ENCODE results near the gene MRC2. TPM values are rescaled to one million over a fixed set of nuclear protein-coding genes. Genes with fewer than 3 reads are reported as not detected.

The MRC2 gene
- total RNA-seq, 1 donor from 2014 or later = 72.3 TPM

DNA sequence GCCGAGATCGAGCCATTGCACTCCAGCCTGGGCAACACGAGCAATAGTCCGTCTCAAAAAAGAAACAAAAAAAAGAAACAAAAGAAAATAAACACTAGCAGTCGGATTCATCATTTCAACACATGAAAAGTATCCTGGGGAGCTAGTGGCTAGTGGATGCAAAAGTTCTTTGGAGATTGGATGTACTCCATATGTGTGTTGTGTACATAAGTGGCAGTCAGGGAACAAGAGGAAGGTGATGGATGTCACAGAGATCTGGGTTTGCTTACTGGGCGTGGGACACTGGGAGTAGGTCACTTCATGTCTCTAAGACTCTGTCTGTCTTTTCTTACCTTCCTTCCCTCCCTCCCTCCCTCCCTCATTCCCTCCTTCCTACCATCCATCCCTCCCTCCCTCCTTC lies 35.4 kb downstream of the MRC2 start:
- no peak for DNase-seq (ENCODE audit: low read depth, low spot score)

DNA sequence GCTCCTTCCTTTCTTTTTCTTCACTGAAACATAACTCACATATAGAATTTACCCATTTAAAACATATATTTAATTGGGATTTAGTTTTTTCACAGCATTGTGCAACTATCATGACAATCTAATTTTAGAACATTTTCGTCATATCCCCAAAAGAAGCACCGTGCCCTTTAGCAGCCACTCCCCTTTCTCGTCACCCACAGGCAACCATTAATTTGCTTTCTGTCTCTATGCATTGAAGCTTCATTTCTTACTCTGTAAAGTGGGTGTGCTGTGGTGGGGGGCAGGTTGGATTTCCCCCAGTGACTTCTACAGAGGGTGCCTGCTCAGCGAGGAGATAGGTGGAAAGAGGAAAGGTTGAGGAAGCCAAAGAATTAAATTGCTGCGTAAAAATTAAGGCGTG lies 35.8 kb downstream of the MRC2 start:
- DNase-seq (ENCODE audit: low read depth, low spot score) = no peak

DNA sequence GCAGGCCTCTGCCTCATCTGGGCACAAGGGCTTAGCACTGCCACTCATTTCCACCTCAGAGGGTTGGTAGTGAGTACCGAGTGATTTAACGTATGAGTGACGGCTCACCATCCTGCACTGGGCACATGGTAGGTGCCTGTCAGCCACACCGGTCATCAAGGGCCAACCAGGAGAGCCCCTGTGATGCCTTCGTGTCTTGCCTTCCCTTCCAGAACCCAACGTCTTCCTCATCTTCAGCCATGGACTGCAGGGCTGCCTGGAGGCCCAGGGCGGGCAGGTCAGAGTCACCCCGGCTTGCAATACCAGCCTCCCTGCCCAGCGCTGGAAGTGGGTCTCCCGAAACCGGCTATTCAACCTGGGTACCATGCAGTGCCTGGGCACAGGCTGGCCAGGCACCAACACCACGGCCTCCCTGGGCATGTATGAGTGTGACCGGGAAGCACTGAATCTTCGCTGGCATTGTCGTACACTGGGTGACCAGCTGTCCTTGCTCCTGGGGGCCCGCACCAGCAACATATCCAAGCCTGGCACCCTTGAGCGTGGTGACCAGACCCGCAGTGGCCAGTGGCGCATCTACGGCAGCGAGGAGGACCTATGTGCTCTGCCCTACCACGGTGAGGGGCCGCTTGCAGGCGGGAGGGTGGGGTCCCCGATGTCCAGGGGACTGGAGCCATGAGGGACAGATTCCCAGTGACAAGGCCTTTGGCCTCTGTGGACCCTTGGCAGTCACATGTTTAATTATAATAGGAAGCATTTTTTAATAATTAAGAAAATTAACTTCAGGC lies 37.1 kb downstream of the MRC2 start:
- DNase-seq (ENCODE audit: low read depth, low spot score) = no peak

DNA sequence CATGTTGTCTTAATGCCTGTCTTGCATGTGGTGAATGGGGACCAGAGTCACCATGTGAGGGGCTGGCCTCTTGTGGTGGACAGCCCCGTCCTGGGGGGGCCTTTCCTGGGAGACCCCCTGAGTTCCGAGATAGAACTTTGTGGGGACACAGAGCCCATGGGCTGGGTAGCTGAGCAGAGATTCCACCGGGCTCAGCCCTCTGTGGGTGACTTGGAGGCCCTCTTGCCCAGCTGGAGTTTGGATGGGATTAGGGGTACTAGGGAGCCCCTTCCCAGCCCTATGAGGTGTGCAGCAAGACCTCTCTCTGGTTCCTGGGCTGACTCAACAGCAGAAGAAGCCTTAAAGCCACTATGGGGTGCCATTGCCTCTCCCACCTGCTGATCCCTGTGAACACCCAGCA lies 38.1 kb downstream of the MRC2 start:
- no peak for DNase-seq (ENCODE audit: low read depth, low spot score)

DNA sequence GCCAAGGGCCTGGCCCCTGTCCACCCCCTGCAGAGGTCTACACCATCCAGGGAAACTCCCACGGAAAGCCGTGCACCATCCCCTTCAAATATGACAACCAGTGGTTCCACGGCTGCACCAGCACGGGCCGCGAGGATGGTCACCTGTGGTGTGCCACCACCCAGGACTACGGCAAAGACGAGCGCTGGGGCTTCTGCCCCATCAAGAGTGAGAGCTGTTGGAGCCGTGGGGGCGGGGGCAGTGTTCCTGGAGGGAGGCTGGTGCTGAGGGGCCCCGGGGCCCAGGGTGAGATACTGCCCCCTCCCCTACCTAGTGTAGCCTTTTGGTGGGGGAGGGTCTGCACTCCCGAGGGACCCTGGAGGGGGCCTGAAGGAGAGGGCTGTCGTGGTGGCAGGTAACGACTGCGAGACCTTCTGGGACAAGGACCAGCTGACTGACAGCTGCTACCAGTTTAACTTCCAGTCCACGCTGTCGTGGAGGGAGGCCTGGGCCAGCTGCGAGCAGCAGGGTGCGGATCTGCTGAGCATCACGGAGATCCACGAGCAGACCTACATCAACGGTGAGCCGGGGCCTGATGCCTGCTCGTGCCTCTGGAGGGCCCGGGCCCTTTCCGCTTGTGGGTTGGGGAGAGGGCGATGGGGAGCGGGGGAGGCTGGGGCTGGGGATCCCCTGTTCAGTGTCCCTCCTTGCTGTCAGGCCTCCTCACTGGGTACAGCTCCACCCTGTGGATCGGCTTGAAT lies 38.8 kb downstream of the MRC2 start:
- DNase-seq (ENCODE audit: low read depth, low spot score) = no peak

DNA sequence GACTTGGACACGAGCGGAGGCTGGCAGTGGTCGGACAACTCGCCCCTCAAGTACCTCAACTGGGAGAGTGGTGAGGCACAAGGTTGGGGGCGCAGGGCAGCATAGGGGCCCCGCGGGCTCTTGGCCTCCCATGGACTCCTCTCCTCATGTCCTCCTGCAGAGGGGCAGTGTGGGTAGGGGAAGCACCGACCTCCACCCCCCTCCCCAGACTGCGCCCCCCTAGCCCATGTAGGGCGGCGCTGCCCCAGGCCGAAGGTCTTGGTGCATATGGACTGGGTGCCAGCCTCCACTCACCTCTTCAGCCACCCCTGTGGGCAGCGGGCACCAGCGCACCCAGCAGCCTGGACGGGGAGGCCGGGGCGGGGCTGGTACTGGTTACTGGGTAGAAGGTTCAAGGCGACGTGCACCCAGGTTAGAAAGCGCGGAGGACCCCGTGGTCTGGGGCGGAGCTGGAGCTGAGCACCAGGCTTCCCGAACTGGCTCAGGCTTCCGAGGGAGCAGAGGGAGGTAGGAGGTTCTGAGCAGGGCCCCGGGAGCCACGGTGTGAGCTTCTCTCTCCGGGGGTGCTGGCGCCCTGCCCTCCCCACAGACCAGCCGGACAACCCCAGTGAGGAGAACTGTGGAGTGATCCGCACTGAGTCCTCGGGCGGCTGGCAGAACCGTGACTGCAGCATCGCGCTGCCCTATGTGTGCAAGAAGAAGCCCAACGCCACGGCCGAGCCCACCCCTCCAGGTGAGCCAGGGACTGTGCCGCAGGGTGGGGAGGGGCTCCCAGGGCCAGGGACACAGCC lies 39.5 kb downstream of the MRC2 start:
- DNase-seq (ENCODE audit: low read depth, low spot score) = no peak

DNA sequence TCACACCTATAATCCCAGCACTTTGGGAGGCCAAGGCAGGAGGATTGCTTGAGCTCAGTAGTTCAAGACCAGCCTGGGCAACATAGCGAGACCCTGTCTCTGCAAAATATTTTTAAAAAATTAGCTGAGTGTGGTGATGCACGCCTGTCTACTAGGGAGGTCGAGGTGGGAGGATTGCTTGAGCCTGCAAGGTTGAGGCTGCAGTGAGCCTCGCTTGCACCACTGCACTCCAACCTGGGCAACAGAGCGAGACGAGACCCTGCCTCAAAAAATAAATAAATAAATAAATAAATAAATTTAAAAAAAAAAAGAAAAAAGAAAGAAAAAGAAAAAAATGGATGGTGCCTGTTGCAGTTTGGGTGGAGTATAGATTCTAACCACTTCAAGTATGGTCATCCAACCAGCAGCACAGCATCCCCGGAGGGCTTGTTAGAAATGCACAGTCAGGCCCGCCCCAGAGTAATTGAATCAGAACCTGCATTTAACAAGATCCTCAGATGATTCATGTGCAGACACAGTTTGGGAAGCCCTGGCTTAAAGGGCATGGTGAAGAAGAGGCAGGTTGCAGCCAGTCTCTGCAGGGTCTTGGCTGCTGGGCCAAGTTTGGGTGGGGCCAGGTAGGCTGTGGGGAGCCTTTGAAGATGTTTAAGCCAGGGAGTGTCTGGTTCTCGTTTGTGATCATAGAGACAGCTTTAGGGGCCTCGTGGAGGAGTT lies 40.8 kb downstream of the MRC2 start:
- no peak for DNase-seq (ENCODE audit: low read depth, low spot score)

DNA sequence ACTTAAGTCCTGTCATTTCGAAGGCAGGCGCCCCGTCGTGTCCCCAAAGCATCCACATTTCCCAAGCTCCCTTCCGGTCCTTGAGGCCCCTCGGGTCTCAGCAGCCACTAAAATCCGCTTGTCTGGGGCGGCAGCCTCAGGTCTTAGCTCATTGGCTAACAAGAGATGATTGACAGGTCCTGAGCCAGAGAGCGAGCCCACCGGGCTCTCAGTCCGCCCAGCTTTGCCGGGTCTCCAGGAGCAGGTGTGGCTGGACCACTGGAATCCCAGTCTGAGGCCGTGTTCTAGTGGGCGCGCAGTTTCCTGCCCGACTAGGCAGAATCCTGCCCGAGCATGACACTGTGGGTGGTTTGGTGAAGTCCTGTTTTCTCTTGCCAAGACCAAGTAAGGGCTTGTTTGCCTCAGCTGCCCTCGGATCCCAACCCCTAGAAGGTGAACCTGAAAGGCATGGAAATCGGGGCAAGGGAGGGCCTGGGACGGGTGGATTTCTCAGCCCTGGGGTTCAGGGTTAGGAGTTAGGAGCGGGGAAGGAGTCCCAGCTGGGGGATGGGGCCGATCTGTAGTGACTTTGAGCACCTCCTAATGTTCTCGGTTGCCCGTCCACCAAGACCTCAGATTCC lies 42.8 kb downstream of the MRC2 start:
- DNase-seq (ENCODE audit: low read depth, low spot score) = no peak

DNA sequence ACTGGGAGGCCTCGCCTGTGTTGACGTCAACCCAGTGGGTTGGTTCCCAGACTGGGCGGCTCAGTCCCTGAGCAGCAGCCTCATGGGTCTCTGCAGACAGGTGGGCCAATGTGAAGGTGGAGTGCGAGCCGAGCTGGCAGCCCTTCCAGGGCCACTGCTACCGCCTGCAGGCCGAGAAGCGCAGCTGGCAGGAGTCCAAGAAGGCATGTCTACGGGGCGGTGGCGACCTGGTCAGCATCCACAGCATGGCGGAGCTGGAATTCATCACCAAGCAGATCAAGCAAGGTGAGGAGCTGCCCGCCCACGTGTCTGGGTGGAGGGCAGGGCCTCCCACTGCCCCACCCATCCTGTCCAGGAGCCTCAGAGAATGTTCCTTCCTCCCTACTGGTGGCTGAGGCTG lies 44.1 kb downstream of the MRC2 start:
- DNase-seq (ENCODE audit: low read depth, low spot score) = no peak

DNA sequence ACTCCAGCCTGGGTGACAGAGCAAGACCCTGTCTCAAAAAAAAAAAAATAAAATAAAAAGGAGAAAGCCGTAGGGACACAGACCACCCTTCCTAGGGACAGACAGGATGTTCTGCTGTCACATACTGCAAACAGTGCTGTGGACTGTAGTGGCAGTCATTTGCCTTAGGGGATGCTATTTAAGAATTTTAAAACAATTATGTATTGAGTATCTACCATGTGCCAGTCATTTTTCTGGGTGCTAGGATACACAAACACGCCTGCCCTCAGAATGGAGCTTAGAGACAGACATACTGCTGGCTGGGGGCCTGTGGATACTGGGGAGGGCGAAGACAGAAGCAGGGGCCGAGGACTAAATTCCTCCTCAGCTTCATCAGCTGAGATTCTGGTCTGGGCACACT lies 45.5 kb downstream of the MRC2 start:
- no peak for DNase-seq (ENCODE audit: low read depth, low spot score)

DNA sequence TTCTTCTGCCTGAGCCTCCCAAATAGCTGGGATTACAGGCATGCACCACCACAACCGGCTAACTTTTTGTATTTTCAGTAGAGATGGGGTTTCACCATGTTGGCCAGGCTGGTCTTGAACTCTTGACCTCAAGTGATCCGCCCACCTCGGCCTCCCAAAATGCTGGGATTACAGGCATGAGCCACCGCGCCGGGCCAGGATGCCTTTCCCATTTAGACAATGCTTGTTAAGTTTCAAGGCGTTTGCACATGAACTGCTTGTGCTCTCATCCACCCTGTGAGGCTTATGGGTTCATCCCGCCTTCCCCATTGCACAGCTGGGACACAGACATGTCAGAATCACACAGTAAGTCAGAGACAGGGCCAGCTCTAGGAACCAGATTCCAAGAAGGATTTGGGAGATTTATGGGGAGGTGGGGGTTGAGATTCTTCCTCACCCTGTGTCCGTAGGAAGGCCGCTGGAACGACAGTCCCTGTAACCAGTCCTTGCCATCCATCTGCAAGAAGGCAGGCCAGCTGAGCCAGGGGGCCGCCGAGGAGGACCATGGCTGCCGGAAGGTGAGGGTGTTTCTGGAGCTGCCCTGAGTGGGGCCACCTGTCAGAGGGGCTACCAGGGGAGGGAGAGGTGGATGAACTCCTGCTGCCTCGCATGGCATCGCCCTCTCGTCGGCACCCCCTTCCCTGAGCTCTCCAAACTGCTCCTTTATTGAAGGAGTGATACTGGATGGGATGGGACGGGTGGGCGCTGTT lies 46.3 kb downstream of the MRC2 start:
- no peak for DNase-seq (ENCODE audit: low read depth, low spot score)

DNA sequence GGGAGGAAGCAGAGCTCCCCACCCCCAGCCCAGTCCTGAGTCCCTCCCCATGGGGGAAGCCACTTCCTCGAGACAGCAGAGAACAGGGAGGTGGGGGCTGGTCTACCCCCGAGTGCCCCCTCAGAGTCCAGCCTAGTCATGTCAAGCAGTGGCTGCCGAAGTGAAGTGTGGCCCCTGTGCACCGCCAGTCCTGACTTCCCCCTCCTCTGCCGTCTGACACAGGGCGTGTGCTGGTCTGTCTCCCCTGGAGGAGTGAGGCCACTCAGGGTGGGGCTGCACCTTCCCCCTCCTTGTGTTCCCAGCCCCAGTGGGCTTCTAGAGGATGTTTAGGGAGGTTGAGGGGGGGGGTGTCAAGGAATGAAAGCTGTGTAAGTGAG lies 46.9 kb downstream of the MRC2 start:
- no peak for DNase-seq (ENCODE audit: low read depth, low spot score)

DNA sequence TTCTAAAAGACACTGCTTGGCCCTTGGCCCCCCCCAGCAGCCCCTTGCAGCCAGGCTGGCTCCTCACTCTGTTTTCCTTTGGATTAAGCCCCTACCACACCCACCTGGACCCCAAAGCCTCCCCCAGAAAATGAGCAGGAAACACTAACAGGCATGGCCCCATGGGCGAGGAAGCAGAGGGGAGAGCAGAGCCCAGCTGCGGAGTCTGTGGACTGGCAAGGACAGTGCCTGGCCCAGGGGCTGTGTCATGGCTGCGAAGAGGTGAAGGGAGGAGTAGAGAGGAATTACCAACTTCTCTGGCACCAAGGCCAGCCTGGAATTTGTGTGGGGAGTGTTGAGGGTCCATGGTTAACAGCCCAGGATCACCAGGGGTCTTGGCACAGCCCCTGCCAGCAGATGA lies 47.4 kb downstream of the MRC2 start:
- no peak for DNase-seq (ENCODE audit: low read depth, low spot score)

DNA sequence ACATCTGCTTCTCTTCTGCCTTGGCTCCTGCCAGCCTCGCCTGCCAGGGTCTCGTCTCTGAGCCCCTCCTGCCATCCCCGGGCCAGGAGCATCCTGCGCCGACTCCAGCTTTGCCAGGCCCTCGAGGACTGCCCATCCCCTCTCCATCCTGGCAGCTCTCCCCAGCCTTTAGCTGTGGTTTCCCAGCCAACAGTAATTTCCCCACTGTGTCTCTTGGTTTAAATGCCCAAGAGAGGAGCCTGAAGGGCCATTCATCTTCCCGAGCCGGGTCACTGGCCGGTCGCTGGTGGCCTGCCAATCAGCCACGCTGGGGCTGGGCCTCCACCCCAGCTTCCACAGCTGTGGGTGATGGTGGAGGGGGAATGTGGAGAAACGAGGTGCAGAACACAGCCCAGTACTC lies 47.8 kb downstream of the MRC2 start:
- no peak for DNase-seq (ENCODE audit: low read depth, low spot score)

DNA sequence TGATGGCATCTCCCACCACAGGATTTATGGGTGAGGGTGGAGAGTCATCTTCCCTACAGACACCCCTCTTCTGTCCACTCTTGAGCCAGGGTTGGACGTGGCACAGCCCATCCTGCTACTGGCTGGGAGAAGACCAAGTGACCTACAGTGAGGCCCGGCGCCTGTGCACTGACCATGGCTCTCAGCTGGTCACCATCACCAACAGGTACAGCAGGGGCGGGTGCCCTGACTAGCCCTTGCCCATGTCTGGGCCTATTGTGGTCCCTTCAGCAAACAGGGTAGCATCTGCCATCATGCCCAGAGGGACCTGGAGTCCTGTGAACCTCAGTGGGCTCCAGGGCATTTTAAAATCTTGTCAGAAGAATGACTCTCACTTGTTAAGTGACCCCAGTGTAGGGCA lies 48.2 kb downstream of the MRC2 start:
- no peak for DNase-seq (ENCODE audit: low read depth, low spot score)

DNA sequence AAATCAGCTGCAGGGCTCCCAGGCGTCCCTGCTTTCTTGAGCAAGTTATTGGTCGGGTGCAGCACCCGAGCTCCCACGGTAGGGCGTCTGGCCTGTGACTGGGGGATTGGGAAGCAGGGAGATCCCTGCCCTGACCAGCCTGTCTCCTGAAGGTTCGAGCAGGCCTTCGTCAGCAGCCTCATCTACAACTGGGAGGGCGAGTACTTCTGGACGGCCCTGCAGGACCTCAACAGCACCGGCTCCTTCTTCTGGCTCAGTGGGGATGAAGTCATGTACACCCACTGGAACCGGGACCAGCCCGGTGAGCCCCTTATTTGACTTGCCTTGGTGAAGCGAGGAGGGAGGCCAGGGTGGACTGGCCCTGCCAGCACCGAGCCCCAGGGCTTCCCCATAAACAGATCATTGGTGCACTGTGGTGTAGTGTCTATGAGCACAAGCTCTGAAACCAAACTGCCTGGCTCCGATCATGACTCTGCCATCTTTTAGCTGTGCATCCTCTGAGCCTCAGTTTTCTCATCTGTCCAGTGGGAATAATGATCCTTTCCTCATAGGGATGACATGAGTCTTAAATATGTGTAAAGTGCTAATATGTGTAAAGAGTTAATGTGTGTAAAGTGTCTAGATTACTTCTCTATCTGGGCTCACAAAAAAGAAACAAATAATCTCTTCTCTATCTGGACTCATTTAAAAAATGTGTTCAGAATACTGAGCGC lies 48.9 kb downstream of the MRC2 start:
- no peak for DNase-seq (ENCODE audit: low read depth, low spot score)

DNA sequence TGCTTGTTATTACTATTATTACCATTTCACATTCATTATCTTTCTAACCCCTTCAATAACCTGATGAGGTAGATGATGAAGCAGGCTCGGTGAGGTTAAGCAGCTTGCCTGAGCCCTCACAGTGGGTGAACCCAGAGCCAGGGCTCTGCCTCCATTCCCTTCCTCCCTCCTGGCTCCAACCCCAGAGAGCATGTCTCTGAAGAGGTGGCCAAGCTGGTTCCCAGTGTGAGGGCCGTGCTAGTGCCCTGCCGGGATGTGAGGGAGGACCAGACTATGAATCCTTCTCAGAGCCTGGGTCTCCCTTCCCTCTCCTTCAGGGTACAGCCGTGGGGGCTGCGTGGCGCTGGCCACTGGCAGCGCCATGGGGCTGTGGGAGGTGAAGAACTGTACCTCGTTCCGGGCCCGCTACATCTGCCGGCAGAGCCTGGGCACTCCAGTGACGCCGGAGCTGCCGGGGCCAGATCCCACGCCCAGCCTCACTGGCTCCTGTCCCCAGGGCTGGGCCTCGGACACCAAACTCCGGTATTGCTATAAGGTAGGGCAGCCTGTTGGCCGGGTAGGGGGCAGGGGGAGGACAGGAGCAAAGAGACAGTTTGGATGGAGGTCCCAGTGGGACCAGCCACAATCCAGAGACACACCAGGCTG lies 49.6 kb downstream of the MRC2 start:
- no peak for DNase-seq (ENCODE audit: low read depth, low spot score)

DNA sequence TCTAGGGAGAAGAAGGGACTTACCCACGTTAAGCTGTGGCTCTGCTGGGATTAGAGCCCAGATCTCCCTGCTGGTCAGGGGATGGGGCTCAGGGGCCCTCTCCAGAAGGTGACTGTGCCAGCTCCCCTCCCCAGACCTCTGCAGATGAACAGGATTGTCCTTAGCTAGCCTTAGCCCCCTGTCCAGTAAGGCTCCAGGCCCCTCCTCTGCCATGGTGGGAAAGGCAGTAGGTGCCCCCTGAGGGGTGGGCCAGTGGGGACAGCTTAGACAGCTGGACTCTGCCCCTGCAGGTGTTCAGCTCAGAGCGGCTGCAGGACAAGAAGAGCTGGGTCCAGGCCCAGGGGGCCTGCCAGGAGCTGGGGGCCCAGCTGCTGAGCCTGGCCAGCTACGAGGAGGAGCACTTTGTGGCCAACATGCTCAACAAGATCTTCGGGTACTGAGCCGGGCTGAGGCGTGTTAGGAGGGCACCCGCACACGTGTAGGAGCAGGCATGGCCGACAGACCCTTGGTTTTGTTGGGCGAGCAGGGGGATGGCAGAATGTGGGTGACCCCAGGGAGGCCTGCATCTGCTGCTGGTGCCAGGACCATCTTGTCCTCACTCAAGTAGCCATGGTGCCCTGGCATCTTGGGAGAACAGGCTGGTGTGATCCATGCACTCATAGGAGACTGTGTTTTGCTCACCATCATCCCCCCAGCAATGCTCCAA lies 50.9 kb downstream of the MRC2 start:
- no peak for DNase-seq (ENCODE audit: low read depth, low spot score)

DNA sequence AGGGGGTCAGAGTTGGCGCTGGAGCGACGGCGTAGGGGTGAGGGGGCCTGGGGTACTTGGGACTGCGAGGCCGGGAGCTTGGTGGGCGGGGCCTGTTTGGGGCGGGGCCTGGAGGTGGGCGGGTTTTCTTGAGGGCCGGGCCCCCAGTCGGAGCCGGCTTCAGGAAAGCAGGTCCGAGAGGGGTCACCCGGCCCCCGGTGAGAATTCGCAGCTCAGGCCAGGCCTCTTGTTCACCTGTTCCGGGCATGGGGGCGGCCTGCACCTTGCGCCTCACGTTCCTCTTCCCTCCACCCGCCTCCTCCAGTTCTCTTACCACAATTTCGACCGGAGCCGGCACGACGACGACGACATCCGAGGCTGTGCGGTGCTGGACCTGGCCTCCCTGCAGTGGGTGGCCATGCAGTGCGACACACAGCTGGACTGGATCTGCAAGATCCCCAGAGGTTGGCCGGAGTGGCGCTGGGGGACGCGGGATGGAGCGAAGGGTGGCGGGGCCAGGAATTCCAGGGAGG lies 52.5 kb downstream of the MRC2 start:
- no peak for DNase-seq (ENCODE audit: low read depth, low spot score)
